Loucy (cell line): ENCODE results near the gene AGTRAP.
A peak's percentile ranks its signal among the peaks of the same experiment; 100 is the strongest.

Experiments
- CTCF ChIP-seq: fragments of 200-600 bp; sonication (generic); conservative IDR thresholded peaks from 2 replicates; pipeline ENCODE4 v1.5.1; 2014; ENCODE audit warnings: mild to moderate bottlenecking, antibody characterized with exemption, low read length
- EZH2phosphoT487 ChIP-seq: fragments of 200-600 bp; IDR thresholded peaks from 2 replicates; pipeline ENCODE4 v1.6.1; 2018; ENCODE audit warnings: antibody characterized with exemption, mild to moderate bottlenecking, moderate library complexity, borderline replicate concordance

GRCh38 chr1:11784993-11785769 is 49.2 kb downstream of the AGTRAP start:
- peak; percentile 86 for TF ChIP-seq CTCF
- TF ChIP-seq EZH2phosphoT487: no peak
